A549 treated with Hydrocortisone at 1 μM for 4 hours (cell line): Measurements from ENCODE around the gene FAM131C. TPM values are rescaled to one million over a fixed set of nuclear protein-coding genes. Genes with fewer than 3 reads are reported as not detected.

Experiments
- total RNA-seq: library from RNA; stranded (reverse); fragments of 200-300 nt; extraction: Qiagen RNA extraction; gene quantifications from 5 replicates; pipeline ENCODE4 v1.2.3, GENCODE V29; 2022

The FAM131C gene, protein sequence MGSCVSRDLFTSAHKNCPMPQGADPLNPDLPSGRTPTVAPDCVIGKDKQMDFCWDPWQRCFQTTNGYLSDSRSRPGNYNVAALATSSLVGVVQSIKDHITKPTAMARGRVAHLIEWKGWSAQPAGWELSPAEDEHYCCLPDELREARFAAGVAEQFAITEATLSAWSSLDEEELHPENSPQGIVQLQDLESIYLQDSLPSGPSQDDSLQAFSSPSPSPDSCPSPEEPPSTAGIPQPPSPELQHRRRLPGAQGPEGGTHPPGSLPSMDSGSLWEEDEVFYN
- 13.8 to 19.9 TPM (median 17.8 TPM) in 5 replicates for total RNA-seq

DNA sequence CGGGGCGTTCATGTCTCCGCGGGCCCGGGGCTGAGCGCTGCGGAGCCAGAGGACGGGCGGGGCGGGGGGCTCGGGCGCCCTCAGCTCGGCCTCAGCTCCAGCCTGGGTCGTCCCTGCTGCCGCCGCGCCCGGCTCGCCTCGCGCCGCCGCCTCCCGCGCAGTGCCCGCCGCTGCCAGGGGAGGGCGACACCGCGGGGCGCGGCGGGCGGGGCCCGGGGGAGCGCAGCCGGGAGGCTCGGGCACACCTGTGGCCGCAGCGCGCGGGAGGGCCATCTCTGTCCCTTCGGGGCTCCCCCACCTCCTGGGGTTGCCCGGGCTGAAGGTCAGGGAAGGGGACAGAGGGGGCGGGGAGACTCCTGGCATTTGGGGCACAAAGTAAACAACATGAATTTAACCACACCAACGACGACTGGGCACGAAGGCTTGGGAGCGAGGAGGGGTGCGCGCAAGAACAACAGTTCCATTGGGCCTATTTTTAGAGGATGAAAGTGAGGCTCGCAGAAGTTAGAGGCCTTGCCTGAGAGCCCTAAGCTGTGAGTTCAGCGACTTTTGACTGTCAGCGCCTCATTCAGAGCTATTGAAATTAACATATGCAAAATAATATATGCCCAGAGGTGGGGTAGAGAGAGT, at the start of gene FAM131C:
Gene FAM131C (minus strand): TSS at position 162 of the 630 bp plus-strand sequence. CDS start 209 bp downstream, outside the sequence.

DNA sequence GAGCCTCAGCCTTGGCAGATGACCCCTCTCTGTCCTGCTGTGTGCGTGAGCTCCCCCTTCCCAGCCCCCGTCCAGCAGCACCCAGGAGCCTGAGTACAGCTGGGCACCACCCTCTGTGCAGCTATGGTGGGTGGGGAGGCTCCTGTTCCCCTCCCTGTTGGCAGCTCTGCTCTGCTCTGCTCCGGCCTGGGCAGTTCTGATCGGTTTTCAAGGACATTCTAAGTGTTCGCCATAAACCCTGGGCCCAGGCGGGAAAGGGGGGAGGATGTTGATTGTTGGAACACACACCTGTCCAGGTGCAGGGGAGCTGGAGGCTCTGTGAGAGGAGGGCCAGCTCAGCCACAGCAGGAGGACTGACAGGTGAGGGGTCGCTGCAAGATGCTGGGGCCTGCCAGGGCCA, 29.9 kb downstream of the FAM131C start, which contains the start of gene CLCNKB:
Gene CLCNKB (plus strand): TSS at position 262 of the 400 bp plus-strand sequence. CDS start 711 bp downstream, outside the sequence.

DNA sequence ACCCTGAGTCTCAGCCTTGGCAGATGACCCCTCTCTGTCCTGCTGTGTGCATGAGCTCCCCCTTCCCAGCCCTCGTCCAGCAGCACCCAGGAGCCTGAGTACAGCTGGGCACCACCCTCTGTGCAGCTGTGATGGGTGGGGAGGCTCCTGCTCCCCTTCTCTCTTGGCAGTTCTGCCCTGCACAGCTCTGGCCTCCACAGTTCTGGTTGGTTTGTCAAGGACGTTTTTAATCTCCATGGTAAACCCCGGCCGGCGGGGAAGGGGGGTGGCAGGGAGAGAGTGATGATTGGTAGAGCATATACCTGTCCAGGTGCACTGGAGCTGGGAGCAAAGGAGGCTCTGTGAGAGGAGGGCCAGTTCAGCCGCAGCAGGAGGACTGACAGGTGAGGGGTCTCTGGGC, 51.8 kb downstream of the FAM131C start, which contains the start of gene CLCNKA:
Gene CLCNKA (plus strand): TSS at position 356 of the 400 bp plus-strand sequence. CDS start 584 bp downstream, outside the sequence.

DNA sequence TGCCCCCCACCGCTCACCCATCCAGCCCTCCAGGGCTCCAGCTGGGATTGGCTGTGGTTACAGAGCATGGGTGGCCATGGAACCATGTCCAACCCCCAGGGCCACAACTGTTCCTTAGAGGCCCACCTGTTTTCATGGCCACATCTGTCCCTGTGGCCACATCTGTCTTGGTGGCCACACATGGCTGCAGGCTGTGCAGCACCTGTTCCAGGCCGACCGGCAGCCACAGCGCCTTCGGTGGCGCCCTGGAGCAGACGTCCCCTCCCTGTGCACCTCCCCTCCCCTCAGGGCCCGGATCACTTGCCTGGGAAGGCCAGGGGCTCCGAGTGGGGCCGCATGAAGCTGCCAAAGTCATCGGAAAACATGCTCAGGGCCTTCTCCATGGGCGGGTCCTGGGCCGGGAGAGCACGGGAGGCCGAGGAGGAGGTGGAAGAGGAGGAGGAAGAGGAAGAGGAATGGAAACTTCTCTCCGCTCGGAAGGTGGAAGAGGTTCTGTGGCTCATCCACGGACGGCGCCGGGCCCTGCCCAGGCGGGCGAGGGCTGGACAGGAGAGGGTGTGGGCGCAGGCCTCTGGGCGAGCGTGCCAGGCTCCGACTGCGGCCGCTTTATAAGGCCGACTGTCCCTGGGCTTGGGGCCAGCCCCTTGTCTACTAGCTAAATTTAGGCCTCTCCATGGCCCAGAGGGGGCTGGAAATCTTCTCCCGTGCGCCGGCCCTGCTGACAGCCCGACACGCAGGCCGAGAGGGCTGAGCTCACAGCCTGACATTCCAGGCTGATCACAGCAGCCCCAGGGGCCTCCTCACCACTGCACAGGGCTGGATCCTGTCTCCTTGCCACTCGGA, 55.8 kb downstream of the FAM131C start, which contains the start of gene HSPB7:
Gene HSPB7 (minus strand): TSS at position 583 of the 843 bp plus-strand sequence. CDS start 80 bp downstream, at position 503.

Other genes starting within 250 kb of the FAM131C start
- gene SPEN, start 225.9 kb downstream of the FAM131C start, total RNA-seq: 34.2 to 46.9 TPM (median 38.3 TPM) in 5 replicates
- 10.2 to 12.9 TPM (median 11.9 TPM) in 5 replicates for gene ZBTB17, start 97.5 kb downstream of the FAM131C start, total RNA-seq
- gene SRARP, start 69.4 kb downstream of the FAM131C start, total RNA-seq: not detected in 5 replicates
- 0.05 to 0.14 TPM (median 0.07 TPM) in 4 of 5 replicates, not detected in the other for gene HSPB7, start 55.6 kb downstream of the FAM131C start, total RNA-seq
- 0.03 to 0.06 TPM (median 0.06 TPM) in 3 of 5 replicates, not detected in the others for gene CLCNKA, start 51.6 kb downstream of the FAM131C start, total RNA-seq
- gene CLCNKB, start 29.9 kb downstream of the FAM131C start, total RNA-seq: 0.07 to 0.08 TPM in 2 of 5 replicates, not detected in the others
- gene EPHA2, start 82.4 kb upstream of the FAM131C start, total RNA-seq: 119 to 130 TPM (median 123 TPM) in 5 replicates
- gene ARHGEF19, start 139.0 kb upstream of the FAM131C start, total RNA-seq: 5.1 to 6.4 TPM (median 6.0 TPM) in 5 replicates
- 2.0 to 4.9 TPM (median 3.7 TPM) in 5 replicates for gene CPLANE2, start 163.5 kb upstream of the FAM131C start, total RNA-seq